Naive thymus-derived CD4-positive, alpha-beta T cell (primary cell): Measurements from ENCODE around the gene TMEM214. TPM values are rescaled to one million over a fixed set of nuclear protein-coding genes. Genes with fewer than 3 reads are reported as not detected.

Experiments
- ATAC-seq: fragments of 150-1000 bp; cut with Tn5 transposase; 2 replicates; pipeline ENCODE4 v1.10.0; 2021; ENCODE audit warnings: mild to moderate bottlenecking, moderate library complexity
- CTCF ChIA-PET: fragments of 350-600 bp; sonication (Branson Sonifier 250); formaldehyde crosslinking; loops from one replicate; lab custom pipeline; 2021; ENCODE audit warnings: antibody characterized with exemption; lab: Charles Lee
- POLR2A ChIA-PET: fragments of 350-600 bp; sonication (Branson Sonifier 250); formaldehyde crosslinking; loops from one replicate; lab custom pipeline; 2021; ENCODE audit warnings: antibody characterized with exemption, inconsistent platforms; lab: Charles Lee
- DNase-seq, 9 donors: peaks; one replicate each; pipeline versions ENCODE4 v3.0.0 to v3.0.0-alpha.2; 2020 to 2022; ENCODE audit warnings: mixed read lengths in 1 of 9
- H3K27ac ChIP-seq: one replicate; pipeline ENCODE4 v1.7.0; 2013; ENCODE audit warnings: mild to moderate bottlenecking, low read depth, low read length, moderate library complexity
- H3K27me3 ChIP-seq, 2 donors: one replicate each; pipeline ENCODE4 v1.7.0; 2013; ENCODE audit warnings: low read length in 2 of 2, mild to moderate bottlenecking in 2 of 2, moderate library complexity in 2 of 2; ENCODE audit not compliant: control insufficient read depth in 2 of 2, insufficient read depth in 2 of 2
- H3K36me3 ChIP-seq, 3 experiments: 1 replicate in 2 of 3; 2 replicates in 1 of 3; pipeline ENCODE4 v1.7.0; 2013; ENCODE audit warnings: low read length in 3 of 3, mild to moderate bottlenecking in 3 of 3, moderate library complexity in 1 of 3; ENCODE audit not compliant: insufficient read depth in 3 of 3, control insufficient read depth in 2 of 3
- H3K4me1 ChIP-seq, 2 donors: one replicate each; pipeline ENCODE4 v1.7.0; 2013; ENCODE audit warnings: low read length in 2 of 2, mild to moderate bottlenecking in 2 of 2, moderate library complexity in 1 of 2; ENCODE audit not compliant: control insufficient read depth in 2 of 2, insufficient read depth in 2 of 2
- H3K4me3 ChIP-seq: 2 replicates; pipeline ENCODE4 v1.7.0; 2013; ENCODE audit warnings: mild to moderate bottlenecking, low read length
- H3K9me3 ChIP-seq, 3 experiments: 1 replicate in 2 of 3; 2 replicates in 1 of 3; pipeline ENCODE4 v1.7.0; 2013; ENCODE audit warnings: low read length in 3 of 3; ENCODE audit not compliant: control insufficient read depth in 2 of 3
- H3K27ac Mint-ChIP-seq, 9 donors: one replicate each; pipeline ENCODE4 v1.8.0; 2020 to 2022; ENCODE audit warnings: mixed read lengths in 9 of 9, mild to moderate bottlenecking in 8 of 9, moderate library complexity in 5 of 9, inconsistent platforms in 2 of 9
- H3K27me3 Mint-ChIP-seq, 5 donors: one replicate each; pipeline ENCODE4 v1.8.0; 2021 to 2022; ENCODE audit warnings: mixed read lengths in 5 of 5, mild to moderate bottlenecking in 1 of 5
- H3K36me3 Mint-ChIP-seq, 5 donors: one replicate each; pipeline ENCODE4 v1.8.0; 2020 to 2022; ENCODE audit warnings: mixed read lengths in 5 of 5, mild to moderate bottlenecking in 3 of 5, inconsistent platforms in 1 of 5
- H3K4me1 Mint-ChIP-seq, 7 donors: one replicate each; pipeline ENCODE4 v1.8.0; 2020 to 2022; ENCODE audit warnings: mixed read lengths in 7 of 7, mild to moderate bottlenecking in 3 of 7, inconsistent platforms in 1 of 7
- H3K4me3 Mint-ChIP-seq, 10 donors: one replicate each; pipeline ENCODE4 v1.8.0; 2020 to 2022; ENCODE audit warnings: mild to moderate bottlenecking in 10 of 10, mixed read lengths in 10 of 10, moderate library complexity in 6 of 10, inconsistent platforms in 2 of 10
- H3K9me3 Mint-ChIP-seq, 11 donors: one replicate each; pipeline ENCODE4 v1.8.0; 2020 to 2022; ENCODE audit warnings: mixed read lengths in 11 of 11, mild to moderate bottlenecking in 4 of 11, inconsistent platforms in 1 of 11, moderate library complexity in 1 of 11
- intact Hi-C, 2 donors: fragments of 100-400 bp; cut with micrococcal nuclease; formaldehyde crosslinking; loops; one replicate each; pipeline ENCODE4 v1.15.1; 2023
- polyA plus RNA-seq, 2 donors: library from polyadenylated mRNA; unstranded; fragments of 300-500 nt; fragmentation: Illumina TruSeq; gene quantifications; one replicate each; pipeline ENCODE4 v1.2.3, GENCODE V29; 2021
- total RNA-seq, 6 experiments: library from RNA in 5 of 6; stranded (reverse) in 5 of 6; gene quantifications; 1 replicate in 5 of 6; 2 replicates in 1 of 6; pipeline ENCODE4 v1.2.3 and lab custom pipeline; 2021 to 2026

The TMEM214 gene
- total and polyA plus RNA-seq, 7 experiments from 2014 or later: 18.6 to 114 (median 41.7) TPM

DNA sequence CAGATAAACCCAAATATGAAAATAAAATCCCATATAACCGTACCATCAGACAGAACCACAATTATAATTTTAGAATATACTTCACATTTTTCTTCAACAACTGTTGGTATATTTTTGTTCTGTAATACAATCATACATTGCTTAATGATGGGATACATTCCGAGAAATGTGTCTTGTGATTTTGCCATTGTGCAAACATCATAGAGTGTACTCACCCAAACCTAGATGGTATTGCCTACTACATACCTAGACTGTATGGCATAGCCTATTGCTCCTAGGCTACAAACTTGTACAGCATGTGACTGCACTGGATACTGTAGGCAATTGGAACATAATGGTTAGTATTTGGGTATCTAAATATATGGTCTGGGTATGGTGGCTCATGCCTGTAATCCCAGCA lies 31.8 kb upstream of the TMEM214 start:
- no peaks in the 10 kb centered on the region for H3K36me3 ChIP-seq
- intact Hi-C loops: no loop called here
- H3K4me1 ChIP-seq: no peaks in the 10 kb centered on the region
- no peak overlapping the region for H3K27ac Mint-ChIP-seq
- no peaks in the 10 kb centered on the region for H3K9me3 Mint-ChIP-seq
- H3K4me3 ChIP-seq: no peak overlapping the region
- H3K27me3 Mint-ChIP-seq: peaks cover 0 to 18% (median 6%) of the 10 kb centered on the region in 5 donors
- ChIA-PET POLR2A (no interaction called here), CTCF (no interaction called here)
- ATAC-seq (no peak), DNase-seq (no peak)
- no peak overlapping the region for H3K4me3 Mint-ChIP-seq
- H3K4me1 Mint-ChIP-seq: peaks cover 0 to 2% (median 0%) of the 10 kb centered on the region in 7 donors
- no peaks in the 10 kb centered on the region for H3K27me3 ChIP-seq
- no peak overlapping the region for H3K27ac ChIP-seq
- no peaks in the 10 kb centered on the region for H3K9me3 ChIP-seq
- H3K36me3 Mint-ChIP-seq: peaks cover 0 to 3% (median 0%) of the 10 kb centered on the region in 5 donors

DNA sequence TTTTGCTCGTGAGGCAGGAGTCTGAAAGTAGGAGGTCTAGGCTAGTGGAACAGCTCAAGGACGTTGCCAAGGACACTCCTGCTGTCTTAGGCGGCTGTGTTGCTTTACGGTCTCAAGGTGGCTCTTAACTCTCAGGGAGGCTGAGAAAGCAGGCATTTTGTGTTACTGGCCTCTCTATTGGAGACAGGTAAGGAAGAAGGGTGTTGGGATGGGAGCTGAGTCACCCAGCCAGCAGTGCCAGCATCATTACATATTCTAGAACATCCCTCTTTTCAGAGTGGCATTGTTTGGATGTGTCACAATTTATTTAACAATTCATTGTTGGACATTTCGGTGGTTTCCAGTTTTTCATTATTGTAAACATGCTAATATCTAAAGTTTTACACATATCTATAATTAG lies 30.8 kb upstream of the TMEM214 start:
- no peak for ATAC-seq
- Histone ChIP-seq H3K4me3 (no peak overlapping the region), H3K27me3 (no peaks in the 10 kb centered on the region), H3K9me3 (no peaks in the 10 kb centered on the region), H3K4me1 (no peaks in the 10 kb centered on the region), H3K36me3 (no peaks in the 10 kb centered on the region), H3K27ac (no peak overlapping the region)
- no peaks in the 10 kb centered on the region for H3K36me3 Mint-ChIP-seq
- POLR2A ChIA-PET: no interaction called here
- no peak for DNase-seq
- H3K9me3 Mint-ChIP-seq: no peaks in the 10 kb centered on the region
- no peak overlapping the region for H3K27ac Mint-ChIP-seq
- no peak overlapping the region for H3K4me3 Mint-ChIP-seq
- intact Hi-C loops: no loop called here
- H3K27me3 Mint-ChIP-seq: peaks cover 0 to 23% (median 6%) of the 10 kb centered on the region in 5 donors
- H3K4me1 Mint-ChIP-seq: peaks cover 0 to 2% (median 0%) of the 10 kb centered on the region in 7 donors
- CTCF ChIA-PET: interaction anchor here (3.0 kb wide), 1 partner anchor 40 kb away, joined by 8 read pairs; no protein-coding TSS in a partner anchor

DNA sequence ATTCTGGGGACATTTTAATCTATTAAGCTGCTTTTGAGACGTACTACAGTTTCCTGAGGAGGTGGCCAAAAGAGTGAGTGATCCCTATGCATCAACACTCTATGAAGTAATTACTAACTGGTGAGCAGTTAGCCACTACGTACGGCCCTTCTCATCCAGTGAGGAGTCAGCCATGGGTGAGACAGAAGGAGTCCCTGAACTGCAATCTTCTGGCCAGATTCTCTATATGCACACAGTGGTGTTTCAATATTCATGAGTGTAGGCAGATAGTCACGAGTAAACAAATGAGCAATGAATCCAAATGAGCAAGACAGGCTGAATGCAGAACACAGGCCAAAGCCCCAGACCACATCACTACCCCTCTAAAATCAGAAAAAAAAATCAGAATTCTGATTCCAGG lies 29.8 kb upstream of the TMEM214 start:
- Mint-ChIP-seq H3K36me3 (no peaks in the 10 kb centered on the region), H3K9me3 (no peaks in the 10 kb centered on the region), H3K27ac (no peak overlapping the region), H3K4me3 (no peak overlapping the region), H3K27me3 (peaks cover 0 to 32% (median 6%) of the 10 kb centered on the region in 5 donors), H3K4me1 (peaks cover 0 to 2% (median 0%) of the 10 kb centered on the region in 7 donors)
- H3K4me1 ChIP-seq: no peaks in the 10 kb centered on the region
- H3K36me3 ChIP-seq: no peaks in the 10 kb centered on the region
- no peak for DNase-seq
- ChIA-PET CTCF (interaction anchor here (3.0 kb wide), 1 partner anchor 41 kb away, joined by 8 read pairs; no protein-coding TSS in a partner anchor), POLR2A (no interaction called here)
- H3K27me3 ChIP-seq: no peaks in the 10 kb centered on the region
- no peaks in the 10 kb centered on the region for H3K9me3 ChIP-seq
- H3K4me3 ChIP-seq: no peak overlapping the region
- H3K27ac ChIP-seq: no peak overlapping the region
- no peak for ATAC-seq
- intact Hi-C loops: no loop called here

DNA sequence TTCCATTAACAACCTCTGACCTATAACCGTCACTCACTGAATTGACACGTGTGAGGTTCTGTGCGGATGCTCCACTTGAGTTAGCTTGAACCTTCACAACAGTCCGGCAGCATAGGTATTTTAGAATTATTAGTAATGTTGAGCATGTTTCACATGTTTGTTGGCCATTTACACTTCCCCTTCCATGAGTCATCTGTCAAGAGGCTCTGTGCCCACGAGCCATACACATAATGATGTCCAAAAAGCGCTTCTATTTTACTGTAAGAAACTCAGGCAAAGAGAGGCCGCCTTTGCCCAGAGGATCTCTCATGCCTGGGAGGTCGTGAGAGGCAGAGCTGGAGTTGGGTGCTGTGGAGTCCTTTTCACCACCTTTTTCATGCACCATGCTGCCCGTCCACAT lies 28.9 kb upstream of the TMEM214 start:
- no peaks in the 10 kb centered on the region for H3K4me1 ChIP-seq
- H3K27ac ChIP-seq: no peak overlapping the region
- Mint-ChIP-seq H3K9me3 (no peaks in the 10 kb centered on the region), H3K4me1 (peaks cover 0 to 2% (median 0%) of the 10 kb centered on the region in 7 donors), H3K36me3 (no peaks in the 10 kb centered on the region), H3K27me3 (peaks cover 0 to 35% (median 4%) of the 10 kb centered on the region in 5 donors), H3K4me3 (no peak overlapping the region), H3K27ac (no peak overlapping the region)
- H3K4me3 ChIP-seq: no peak overlapping the region
- ATAC-seq (no peak), DNase-seq (no peak)
- H3K9me3 ChIP-seq: no peaks in the 10 kb centered on the region
- CTCF ChIA-PET: interaction anchor here (0.5 to 3.0 kb wide), 2 partner anchors 42 to 44 kb away, joined by 3 to 8 read pairs; no protein-coding TSS in a partner anchor
- no peaks in the 10 kb centered on the region for H3K36me3 ChIP-seq
- H3K27me3 ChIP-seq: no peaks in the 10 kb centered on the region
- POLR2A ChIA-PET: no interaction called here
- intact Hi-C loops: no loop called here

DNA sequence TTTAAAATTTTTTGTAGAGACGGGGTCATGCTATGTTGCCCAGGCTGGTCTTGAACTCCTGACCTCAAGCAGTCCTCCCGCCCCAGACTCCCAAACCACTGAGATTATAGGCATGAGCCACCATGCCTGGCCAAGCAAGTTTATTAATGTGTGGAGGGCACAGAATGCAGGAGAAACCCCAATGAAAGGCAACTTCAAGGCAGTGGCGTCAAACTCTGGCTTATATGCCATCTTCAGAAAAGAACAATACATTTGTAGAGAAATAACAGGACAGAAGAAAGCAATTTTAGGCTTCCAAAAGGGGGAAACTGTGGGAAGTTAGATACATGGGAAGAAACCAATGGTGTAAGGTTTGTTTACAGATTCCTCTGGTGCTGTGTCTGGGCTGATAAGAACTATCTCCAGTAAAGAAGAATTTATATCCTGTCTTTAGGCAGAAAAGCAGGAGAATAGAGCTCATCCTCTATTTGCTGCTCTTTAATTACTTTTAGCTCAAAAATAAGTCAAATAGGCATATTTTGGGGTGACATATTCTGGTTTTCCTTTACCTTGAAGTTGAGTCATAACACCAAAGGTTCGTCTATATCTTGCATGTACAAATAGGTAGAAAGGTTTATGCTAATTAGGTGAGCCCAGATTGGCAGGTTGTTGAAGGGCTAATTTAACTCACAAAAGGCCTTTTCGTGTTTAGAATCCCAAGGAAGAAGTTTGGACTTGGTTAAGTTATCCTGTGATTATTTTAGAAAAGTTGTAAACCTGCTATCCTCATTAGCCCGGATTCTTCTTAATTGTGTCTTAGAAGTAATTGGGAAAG lies 26.0 kb upstream of the TMEM214 start:
- Histone ChIP-seq H3K36me3 (no peaks in the 10 kb centered on the region), H3K27ac (no peak overlapping the region), H3K27me3 (no peaks in the 10 kb centered on the region), H3K4me3 (no peak overlapping the region), H3K9me3 (no peaks in the 10 kb centered on the region), H3K4me1 (no peaks in the 10 kb centered on the region)
- DNase-seq: no peak
- Mint-ChIP-seq H3K9me3 (no peaks in the 10 kb centered on the region), H3K4me3 (no peak overlapping the region), H3K27ac (no peak overlapping the region), H3K27me3 (peaks cover 0 to 35% (median 0%) of the 10 kb centered on the region in 5 donors), H3K4me1 (peaks cover 7 to 15% (median 9%) of the 10 kb centered on the region in 7 donors), H3K36me3 (no peaks in the 10 kb centered on the region)
- CTCF ChIA-PET: no interaction called here
- no peak for ATAC-seq
- intact Hi-C loops: no loop called here
- POLR2A ChIA-PET: no interaction called here

DNA sequence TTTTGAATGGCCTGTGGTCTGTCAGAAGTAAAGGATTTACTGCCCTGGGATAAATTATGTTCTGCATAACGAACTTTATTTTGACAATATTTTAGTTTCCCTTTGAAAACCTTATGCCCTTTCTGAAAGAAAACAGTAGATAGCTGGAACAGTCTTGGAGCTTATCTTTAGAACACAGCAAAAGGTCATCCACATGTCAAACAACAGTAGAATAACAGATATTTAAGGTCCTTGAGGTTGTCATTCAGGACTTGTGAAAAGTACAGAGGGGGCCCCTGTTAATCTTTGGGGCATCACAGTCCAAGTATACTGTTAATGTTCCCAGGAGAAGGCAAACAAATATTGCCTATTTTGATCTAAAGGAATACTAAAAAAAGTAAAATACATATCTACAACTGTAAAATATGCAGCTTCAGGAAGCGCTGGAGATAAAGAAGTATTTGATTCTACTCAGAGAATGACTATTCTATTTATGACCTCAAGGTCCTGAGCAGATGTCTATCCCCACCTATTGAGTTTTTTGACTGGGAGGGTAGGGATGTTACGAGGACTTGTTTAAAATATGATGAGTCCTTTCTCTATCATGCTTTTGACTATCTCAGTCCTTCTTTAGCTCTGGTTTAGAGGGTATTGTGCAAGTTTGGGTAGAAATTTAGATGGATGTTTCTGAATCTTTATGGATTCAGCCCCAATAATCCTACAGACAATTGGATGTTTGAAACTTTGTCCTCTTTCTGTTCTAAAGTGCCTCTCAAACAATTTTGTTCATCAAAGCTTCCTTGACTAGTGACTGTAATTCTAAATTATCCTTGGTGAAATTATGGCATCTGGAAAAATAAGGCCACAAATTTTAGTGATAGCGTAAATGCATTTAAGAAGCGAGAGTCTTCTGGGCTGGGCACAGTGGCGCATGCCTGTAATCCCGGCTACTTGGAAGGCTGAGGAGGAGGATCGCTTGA lies 25.1 kb upstream of the TMEM214 start:
- no peak overlapping the region for H3K4me3 ChIP-seq
- Mint-ChIP-seq H3K4me3 (no peak overlapping the region), H3K36me3 (no peaks in the 10 kb centered on the region), H3K9me3 (no peaks in the 10 kb centered on the region), H3K4me1 (peaks cover 7 to 15% (median 9%) of the 10 kb centered on the region in 7 donors), H3K27ac (no peak overlapping the region), H3K27me3 (peaks cover 0 to 34% (median 0%) of the 10 kb centered on the region in 5 donors)
- no peaks in the 10 kb centered on the region for H3K36me3 ChIP-seq
- POLR2A ChIA-PET: no interaction called here
- no peak for DNase-seq
- H3K27me3 ChIP-seq: no peaks in the 10 kb centered on the region
- CTCF ChIA-PET: no interaction called here
- no peaks in the 10 kb centered on the region for H3K4me1 ChIP-seq
- intact Hi-C loops: no loop called here
- no peak for ATAC-seq
- no peaks in the 10 kb centered on the region for H3K9me3 ChIP-seq
- H3K27ac ChIP-seq: no peak overlapping the region
